ENCODE data around the gene GXYLT2. TPM values are rescaled to one million over a fixed set of nuclear protein-coding genes. Genes with fewer than 3 reads are reported as not detected.
"Not testable (repeated sequence)": the region's sequence is repeated elsewhere in the genome, so short reads cannot be mapped to it uniquely, and the experiment has no call there.

The GXYLT2 gene
- total and polyA plus RNA-seq, 7 donors, result 0.04 to 5.9 (median 0.84) TPM

DNA sequence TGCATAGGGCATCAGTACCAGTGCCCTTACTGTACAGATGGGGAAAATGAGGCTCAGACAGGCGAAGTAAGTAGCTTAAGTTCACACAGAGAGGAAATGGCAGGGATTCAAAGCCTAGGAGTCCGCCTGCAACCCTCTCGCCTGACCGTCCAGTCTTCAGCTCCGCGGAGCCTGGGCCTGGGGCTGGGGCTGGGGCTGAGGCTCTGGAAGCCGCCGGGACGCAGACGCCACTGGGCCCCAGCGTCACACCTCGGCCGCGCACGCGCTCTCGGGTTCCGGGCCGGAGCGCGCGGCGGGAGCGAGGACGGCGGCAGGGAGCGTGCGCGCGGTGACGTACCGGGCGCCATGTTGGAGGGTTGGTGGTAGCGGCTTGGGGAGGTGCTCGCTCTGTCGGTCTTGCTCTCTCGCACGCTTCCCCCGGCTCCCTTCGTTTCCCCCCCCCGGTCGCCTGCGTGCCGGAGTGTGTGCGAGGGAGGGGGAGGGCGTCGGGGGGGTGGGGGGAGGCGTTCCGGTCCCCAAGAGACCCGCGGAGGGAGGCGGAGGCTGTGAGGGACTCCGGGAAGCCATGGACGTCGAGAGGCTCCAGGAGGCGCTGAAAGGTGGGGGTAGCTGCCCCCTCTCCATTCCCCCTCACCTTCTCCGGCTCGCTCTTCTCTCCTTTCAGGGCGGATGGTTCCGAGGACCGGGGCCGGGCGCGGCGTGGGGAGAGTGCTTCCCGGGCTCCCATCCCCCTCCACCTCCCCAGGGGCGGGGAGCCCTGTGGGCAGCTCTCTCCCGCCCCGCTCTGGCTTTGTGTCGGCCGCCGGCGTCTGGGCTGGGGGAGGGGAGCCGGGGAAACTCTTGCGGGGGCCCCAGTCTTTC, 108.9 kb downstream of the GXYLT2 start, which contains the start of gene PPP4R2:
TSS of gene PPP4R2 (plus strand) at position 339 of the 861 bp plus-strand sequence. CDS start at position 566, 227 bp downstream.
- peaks cover 0 to 30% of the 10 kb centered on the region in 2 donors for H3K36me3 ChIP-seq (ENCODE audit: insufficient read depth in 1 of 2, low read depth in 1 of 2)
- H3K4me1 ChIP-seq, result peaks cover 32% of the 10 kb centered on the region
- peak within 1 kb of the TSS; percentile 89 for H3K4me3 ChIP-seq
- peak; percentile 92 to 95 for DNase-seq
- TF ChIP-seq CTCF (IDR thresholded peaks at IDR 0.05), result peak; percentile 3
- no peaks in the 10 kb centered on the region for H3K27me3 ChIP-seq (ENCODE audit: insufficient read depth in 3 of 3, low read length in 2 of 3)
- H3K9me3 ChIP-seq, result no peaks in the 10 kb centered on the region
- ATAC-seq, result peak; percentile 97 to 99 (median 98)
- intact Hi-C loops (cut with DNase I), result loop anchor here (5.0 to 10.0 kb wide), 4 partner anchors 46 to 152 kb away; partner anchors contain the start of gene SHQ1 (in 1 of the 2)
- WGBS, 3 donors, result 1 to 6% (median 1%) methylated on average over 14 to 71 of the region's 75 CpGs
- H3K27ac ChIP-seq, result peak within 1 kb of the TSS; percentile 98

DNA sequence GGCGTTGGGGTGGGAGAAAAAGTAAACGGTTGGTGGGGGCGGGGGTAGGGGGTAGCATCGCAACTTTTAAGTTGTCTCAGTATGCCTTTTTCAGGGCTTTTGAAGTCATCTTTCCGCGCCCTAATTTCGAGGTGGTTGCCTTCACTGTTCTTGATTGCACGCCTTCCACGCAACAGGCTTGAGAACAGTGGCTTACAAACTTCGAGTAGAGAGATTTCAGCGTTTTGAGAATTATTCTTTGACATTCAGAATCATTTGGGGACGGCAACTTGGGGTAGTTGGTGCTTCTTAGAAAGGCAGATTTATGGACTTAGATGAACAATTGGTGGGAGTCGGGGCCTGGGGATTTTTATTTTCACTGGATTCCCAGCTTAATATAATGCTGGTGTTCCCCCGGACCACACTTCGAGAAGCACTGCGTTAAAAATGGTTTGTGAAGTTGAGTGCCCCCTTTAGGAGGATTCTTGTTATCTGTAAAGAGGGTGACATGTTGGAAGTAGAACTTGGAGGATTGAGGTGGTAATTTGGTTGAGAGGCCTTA, 109.6 kb downstream of the GXYLT2 start:
- ATAC-seq (peak in 1 of 4 donors; percentile 34), DNase-seq (no peak)
- no peaks in the 10 kb centered on the region for H3K9me3 ChIP-seq
- peak; percentile 27 for TF ChIP-seq CTCF (IDR thresholded peaks at IDR 0.05)
- H3K4me1 ChIP-seq, result peaks cover 33% of the 10 kb centered on the region
- 0 to 2% (median 1%) methylated on average over 15 to 16 of the region's 16 CpGs for WGBS, 3 donors
- peak overlapping the region; percentile 98 for H3K27ac ChIP-seq
- H3K36me3 ChIP-seq (ENCODE audit: insufficient read depth in 1 of 2, low read depth in 1 of 2), result peaks cover 0 to 35% of the 10 kb centered on the region in 2 donors
- intact Hi-C loops (cut with DNase I), result loop anchor here (5.0 to 10.0 kb wide), 4 partner anchors 45 to 153 kb away; partner anchors contain the start of gene SHQ1 (in 1 of the 2)
- H3K27me3 ChIP-seq (ENCODE audit: insufficient read depth in 3 of 3, low read length in 2 of 3), result no peaks in the 10 kb centered on the region
- H3K4me3 ChIP-seq, result peak overlapping the region; percentile 89

GRCh38 chr3:72998466-72998865, 110.6 kb downstream of the GXYLT2 start:
- peak overlapping the region; percentile 19 for H3K27ac ChIP-seq
- DNase-seq, result no peak
- WGBS, 3 donors, result 14 to 21% (median 16%) methylated on average over 4 of the region's 4 CpGs
- intact Hi-C loops (cut with DNase I), result loop anchor here (5.0 to 10.0 kb wide), 4 partner anchors 44 to 154 kb away; partner anchors contain the start of gene SHQ1 (in 1 of the 2)
- no peaks in the 10 kb centered on the region for H3K9me3 ChIP-seq
- ATAC-seq, result no peak
- H3K27me3 ChIP-seq (ENCODE audit: insufficient read depth in 3 of 3, low read length in 2 of 3), result no peaks in the 10 kb centered on the region
- H3K4me3 ChIP-seq, result peak overlapping the region; percentile 89
- H3K36me3 ChIP-seq (ENCODE audit: insufficient read depth in 1 of 2, low read depth in 1 of 2), result peaks cover 0 to 35% of the 10 kb centered on the region in 2 donors
- H3K4me1 ChIP-seq, result peaks cover 43% of the 10 kb centered on the region
- no peak for TF ChIP-seq CTCF (IDR thresholded peaks at IDR 0.05)

DNA sequence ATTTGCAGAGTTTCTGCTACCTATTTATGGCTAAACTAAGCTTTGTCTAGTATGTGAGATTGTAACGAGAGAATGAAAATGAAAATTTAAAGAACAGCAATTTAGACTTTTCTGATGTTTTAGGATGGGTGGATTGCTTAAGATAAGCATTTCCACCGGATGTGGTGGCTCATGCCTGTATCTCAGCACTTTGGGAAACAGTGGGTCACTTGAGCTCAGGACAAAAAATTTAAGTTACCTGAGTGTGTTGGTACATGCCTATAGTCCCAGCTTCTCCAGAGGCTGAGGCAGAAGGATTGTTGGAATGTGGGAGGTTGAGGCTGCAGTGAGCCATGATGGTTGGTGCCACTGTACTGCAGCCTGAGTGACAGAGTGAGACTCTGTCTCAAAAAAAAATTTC, 112.1 kb downstream of the GXYLT2 start:
- peaks cover 47% of the 10 kb centered on the region for H3K4me1 ChIP-seq
- DNase-seq (no peak), ATAC-seq (no peak)
- 59 to 73% (median 66%) methylated on average over 2 of the region's 2 CpGs for WGBS, 3 donors
- TF ChIP-seq CTCF (IDR thresholded peaks at IDR 0.05), result no peak
- peak overlapping the region; percentile 89 for H3K4me3 ChIP-seq
- intact Hi-C loops (cut with DNase I), result loop anchor here (5.0 to 10.0 kb wide), 6 partner anchors 42 to 155 kb away; partner anchors contain the start of gene SHQ1 (in 1 of the 2)
- peaks cover 0 to 35% of the 10 kb centered on the region in 2 donors for H3K36me3 ChIP-seq (ENCODE audit: insufficient read depth in 1 of 2, low read depth in 1 of 2)
- H3K9me3 ChIP-seq, result no peaks in the 10 kb centered on the region
- no peak overlapping the region for H3K27ac ChIP-seq
- H3K27me3 ChIP-seq (ENCODE audit: insufficient read depth in 3 of 3, low read length in 2 of 3), result no peaks in the 10 kb centered on the region

- H3K27me3 ChIP-seq (ENCODE audit: insufficient read depth in 3 of 3, low read length in 2 of 3); H3K9me3 ChIP-seq; H3K4me3 ChIP-seq; ATAC-seq; DNase-seq: not testable (repeated sequence)
- peaks cover 51% of the 10 kb centered on the region for H3K4me1 ChIP-seq
- peak overlapping the region; percentile 6 for H3K27ac ChIP-seq
- WGBS, 3 donors, result 81 to 95% (median 82%) methylated on average over 8 of the region's 8 CpGs
- H3K36me3 ChIP-seq (ENCODE audit: insufficient read depth in 1 of 2, low read depth in 1 of 2), result peaks cover 0 to 50% of the 10 kb centered on the region in 2 donors
- intact Hi-C loops (cut with DNase I), result loop anchor here (5.0 kb wide), 2 partner anchors 44 to 49 kb away; no protein-coding TSS in a partner anchor
Measured at GRCh38 chr3:73003050-73003449, 115.2 kb downstream of the GXYLT2 start.
